Activated T-cell treated with anti-CD3 and anti-CD28 coated beads, Interleukin-2, amount 50 U/mL, for 72 hours (primary cell): Measurements from ENCODE around the gene AGR3. TPM values are rescaled to one million over a fixed set of nuclear protein-coding genes. Genes with fewer than 3 reads are reported as not detected.
"Not testable (repeated sequence)": the region's sequence is repeated elsewhere in the genome, so short reads cannot be mapped to it uniquely, and the experiment has no call there.

ENCODE experiments used
- ATAC-seq, 2 donors: fragments of 150-1000 bp; cut with Tn5 transposase; replicated peaks in 1 of 2; 2 replicates each; pipeline ENCODE4 v1.10.0; 2021; ENCODE audit warnings: moderate library complexity in 2 of 2, mild to moderate bottlenecking in 1 of 2
- DNase-seq, 2 donors: peaks; one replicate each; pipeline ENCODE4 v3.0.0; 2021 to 2022; ENCODE audit warnings: mixed read lengths in 1 of 2
- H3K27ac Mint-ChIP-seq: one replicate; pipeline ENCODE4 v1.8.0; 2022; ENCODE audit warnings: mild to moderate bottlenecking, moderate library complexity, mixed read lengths
- H3K27me3 Mint-ChIP-seq: one replicate; pipeline ENCODE4 v1.8.0; 2022; ENCODE audit warnings: low read depth, mixed read lengths
- H3K36me3 Mint-ChIP-seq, 2 donors: one replicate each; pipeline ENCODE4 v1.8.0; 2022; ENCODE audit warnings: mixed read lengths in 2 of 2, mild to moderate bottlenecking in 1 of 2; ENCODE audit not compliant: insufficient read depth in 2 of 2
- H3K4me1 Mint-ChIP-seq: one replicate; pipeline ENCODE4 v1.8.0; 2022; ENCODE audit warnings: low read depth, mixed read lengths
- H3K4me3 Mint-ChIP-seq, 2 donors: one replicate each; pipeline ENCODE4 v1.8.0; 2022; ENCODE audit warnings: mild to moderate bottlenecking in 2 of 2, mixed read lengths in 2 of 2, moderate library complexity in 2 of 2
- H3K9me3 Mint-ChIP-seq, 2 donors: one replicate each; pipeline ENCODE4 v1.8.0; 2022; ENCODE audit warnings: mixed read lengths in 2 of 2
- total RNA-seq, 2 donors: library from RNA; stranded (reverse); gene quantifications; one replicate each; pipeline ENCODE4 v1.2.3, GENCODE V29; 2022

The AGR3 gene
- total RNA-seq, 2 donors from 2014 or later = not detected

DNA sequence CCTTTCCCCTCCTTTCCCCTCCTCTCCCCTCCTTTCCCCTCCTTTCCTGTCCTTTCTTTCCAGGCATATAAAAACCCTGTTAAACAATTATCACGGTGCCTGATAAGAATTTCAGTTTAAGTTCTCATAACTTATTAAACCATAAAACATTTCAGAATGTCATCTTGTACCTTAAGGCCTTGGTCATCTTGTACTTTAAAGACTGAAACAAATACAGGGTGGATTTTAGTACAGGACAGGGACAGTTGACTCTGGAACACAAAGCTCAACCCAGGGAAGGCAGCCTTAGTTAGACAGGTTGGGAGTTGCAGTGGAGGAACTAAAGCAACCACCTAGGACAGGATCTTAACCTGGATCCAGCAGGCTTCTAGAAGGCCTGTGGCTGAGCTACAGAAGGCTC lies 1.2 kb downstream of the AGR3 start:
- no peaks in the 10 kb centered on the region for H3K36me3 Mint-ChIP-seq
- no peak for ATAC-seq
- no peaks in the 10 kb centered on the region for H3K4me1 Mint-ChIP-seq
- peaks cover under 1% of the 10 kb centered on the region for H3K27me3 Mint-ChIP-seq
- H3K27ac Mint-ChIP-seq = no peak overlapping the region
- DNase-seq = no peak
- no peak overlapping the region for H3K4me3 Mint-ChIP-seq
- H3K9me3 Mint-ChIP-seq = no peaks in the 10 kb centered on the region

DNA sequence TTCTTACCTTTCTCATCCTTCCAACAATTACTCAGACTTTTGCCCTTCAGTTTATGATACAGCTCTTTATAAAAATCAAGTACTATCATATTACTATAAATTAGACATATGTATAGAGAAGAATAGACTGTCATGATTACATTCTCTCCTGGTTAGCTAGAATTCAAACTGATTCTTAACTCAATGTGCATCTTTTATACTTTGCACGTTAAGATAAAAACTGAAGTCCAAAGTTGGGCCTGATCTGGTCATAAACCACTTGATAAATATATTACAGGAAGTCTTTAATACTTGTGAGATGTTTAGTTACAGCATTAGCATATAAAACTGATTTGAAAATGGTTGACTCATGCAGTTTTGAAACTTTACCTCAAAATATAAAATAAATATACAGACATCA lies 2.6 kb downstream of the AGR3 start:
- DNase-seq = no peak
- H3K27ac Mint-ChIP-seq = no peak overlapping the region
- H3K4me3 Mint-ChIP-seq = no peak overlapping the region
- no peak for ATAC-seq
- no peaks in the 10 kb centered on the region for H3K9me3 Mint-ChIP-seq
- H3K27me3 Mint-ChIP-seq = no peaks in the 10 kb centered on the region
- H3K36me3 Mint-ChIP-seq = no peaks in the 10 kb centered on the region
- H3K4me1 Mint-ChIP-seq = no peaks in the 10 kb centered on the region

GRCh38 chr7:16875861-16876260 lies 5.9 kb downstream of the AGR3 start:
- no peak for ATAC-seq
- H3K27me3 Mint-ChIP-seq = no peaks in the 10 kb centered on the region
- H3K27ac Mint-ChIP-seq = no peak overlapping the region
- peaks cover 3 to 9% of the 10 kb centered on the region in 2 donors for H3K9me3 Mint-ChIP-seq
- H3K4me1 Mint-ChIP-seq = no peaks in the 10 kb centered on the region
- no peaks in the 10 kb centered on the region for H3K36me3 Mint-ChIP-seq
- H3K4me3 Mint-ChIP-seq = no peak overlapping the region
- no peak for DNase-seq

GRCh38 chr7:16874066-16874465 lies 7.7 kb downstream of the AGR3 start:
- Mint-ChIP-seq H3K27me3 (no peaks in the 10 kb centered on the region), H3K36me3 (no peaks in the 10 kb centered on the region), H3K9me3 (peaks cover 3 to 9% of the 10 kb centered on the region in 2 donors), H3K4me3 (no peak overlapping the region), H3K27ac (no peak overlapping the region), H3K4me1 (no peaks in the 10 kb centered on the region)
- no peak for DNase-seq
- no peak for ATAC-seq

DNA sequence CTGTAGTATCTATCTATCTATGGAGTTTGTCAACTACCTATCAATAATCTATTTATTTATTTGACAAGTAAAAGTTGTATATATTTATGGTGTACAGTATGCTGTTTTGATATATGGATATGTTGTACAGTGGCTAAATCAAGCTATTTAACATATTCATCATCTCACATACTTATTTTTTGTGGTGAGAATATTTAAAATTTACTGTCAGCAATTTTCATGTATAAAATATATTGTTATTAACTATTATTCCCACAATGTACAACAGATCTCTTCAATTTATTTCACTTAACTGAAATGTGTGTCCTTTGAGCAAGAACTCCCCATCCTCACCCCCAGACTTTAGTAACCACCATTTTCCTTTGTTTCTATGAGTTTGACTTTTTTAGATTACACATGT lies 14.5 kb downstream of the AGR3 start:
- ATAC-seq = no peak
- Mint-ChIP-seq H3K4me3 (no peak overlapping the region), H3K9me3 (peaks cover 2 to 5% of the 10 kb centered on the region in 2 donors)

GRCh38 chr7:16853189-16853588 lies 28.6 kb downstream of the AGR3 start:
- H3K36me3 Mint-ChIP-seq, H3K4me1 Mint-ChIP-seq, H3K4me3 Mint-ChIP-seq, H3K27me3 Mint-ChIP-seq, DNase-seq, H3K27ac Mint-ChIP-seq, H3K9me3 Mint-ChIP-seq, ATAC-seq: not testable (repeated sequence)

More for the DNA sequence above, 14.5 kb downstream of the AGR3 start:
- Mint-ChIP-seq H3K27me3 (peaks cover 6% of the 10 kb centered on the region), H3K4me1 (no peaks in the 10 kb centered on the region), H3K36me3 (no peaks in the 10 kb centered on the region), H3K27ac (no peak overlapping the region)
- DNase-seq = no peak

DNA sequence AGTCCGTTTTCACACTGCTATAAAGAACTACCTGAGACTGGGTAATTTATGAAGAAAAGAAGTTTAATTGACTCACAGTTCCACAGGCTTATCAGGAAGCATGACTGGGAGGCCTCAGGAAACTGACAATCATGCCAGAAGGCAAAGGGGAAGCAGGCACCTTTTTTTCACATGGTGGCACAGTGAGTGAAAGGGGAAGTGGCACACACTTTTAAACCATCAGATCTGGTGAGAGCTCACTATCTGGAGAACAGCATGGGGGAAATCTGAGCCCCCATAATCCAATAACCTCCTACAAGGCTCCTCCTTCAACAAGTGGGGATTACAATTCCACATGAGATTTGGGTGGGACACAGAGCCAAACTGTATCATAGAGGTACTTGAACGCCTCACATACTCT lies 30.0 kb downstream of the AGR3 start:
- H3K27ac Mint-ChIP-seq = no peak overlapping the region
- H3K4me3 Mint-ChIP-seq = no peak overlapping the region
- H3K27me3 Mint-ChIP-seq = peaks cover 10% of the 10 kb centered on the region
- H3K4me1 Mint-ChIP-seq = no peaks in the 10 kb centered on the region
- H3K9me3 Mint-ChIP-seq = no peaks in the 10 kb centered on the region
- ATAC-seq (no peak), DNase-seq (no peak)
- H3K36me3 Mint-ChIP-seq = no peaks in the 10 kb centered on the region

DNA sequence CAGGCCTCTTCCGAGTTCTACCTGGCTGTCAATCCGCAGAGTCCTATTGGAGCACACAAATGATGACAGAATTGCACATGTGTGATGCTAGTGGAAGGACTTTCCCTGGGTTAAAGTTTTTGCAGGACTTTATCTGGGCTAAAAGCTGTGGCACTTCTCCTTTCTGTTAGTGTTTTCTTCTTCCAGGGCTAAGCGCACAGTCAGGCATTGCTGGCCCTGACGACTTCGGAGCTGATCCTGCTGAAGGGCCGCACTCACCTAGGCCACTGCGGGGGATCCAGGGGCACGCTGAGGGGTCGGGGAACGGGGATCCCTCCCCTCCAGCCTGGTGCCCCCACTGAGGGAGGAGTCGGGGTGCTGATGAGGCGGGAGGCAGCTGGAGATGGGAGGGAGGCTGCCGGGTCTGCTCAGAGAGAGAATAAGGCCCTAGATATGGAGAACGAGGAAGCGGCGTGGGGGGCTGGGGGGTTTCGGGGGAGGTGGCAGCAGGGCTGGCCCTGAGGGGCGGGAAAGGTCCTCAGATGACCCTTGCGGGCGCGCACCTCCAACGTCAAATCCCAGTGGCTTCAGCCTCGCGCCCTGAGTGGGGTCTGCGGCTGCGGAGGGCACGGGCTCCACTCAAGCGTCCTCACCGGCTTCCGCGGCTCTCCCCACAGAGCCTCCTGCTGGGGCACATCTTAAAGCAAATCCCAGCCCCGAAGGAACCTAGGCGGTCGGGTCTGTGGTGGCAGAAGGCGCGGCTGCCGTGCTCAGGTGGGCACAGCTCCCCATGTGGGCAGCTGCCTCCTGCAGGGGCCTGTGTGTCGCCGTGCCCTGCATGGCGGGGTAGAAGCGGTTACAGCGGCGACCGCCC lies 30.9 kb downstream of the AGR3 start:
- no peaks in the 10 kb centered on the region for H3K9me3 Mint-ChIP-seq
- no peak overlapping the region for H3K27ac Mint-ChIP-seq
- peak overlapping the region; percentile 29 to 57 for H3K4me3 Mint-ChIP-seq
- no peaks in the 10 kb centered on the region for H3K4me1 Mint-ChIP-seq
- ATAC-seq = peak in 1 of 2 donors; percentile 26
- H3K27me3 Mint-ChIP-seq = peaks cover 10% of the 10 kb centered on the region
- H3K36me3 Mint-ChIP-seq = no peaks in the 10 kb centered on the region
- DNase-seq = no peak

- Mint-ChIP-seq H3K27me3 (peaks cover 10% of the 10 kb centered on the region), H3K4me1 (no peaks in the 10 kb centered on the region), H3K4me3 (no peak overlapping the region), H3K36me3 (no peaks in the 10 kb centered on the region), H3K27ac (no peak overlapping the region), H3K9me3 (no peaks in the 10 kb centered on the region)
- DNase-seq (no peak), ATAC-seq (no peak)
These were observed 32.3 kb downstream of the AGR3 start for GRCh38 chr7:16849296-16850148.

DNA sequence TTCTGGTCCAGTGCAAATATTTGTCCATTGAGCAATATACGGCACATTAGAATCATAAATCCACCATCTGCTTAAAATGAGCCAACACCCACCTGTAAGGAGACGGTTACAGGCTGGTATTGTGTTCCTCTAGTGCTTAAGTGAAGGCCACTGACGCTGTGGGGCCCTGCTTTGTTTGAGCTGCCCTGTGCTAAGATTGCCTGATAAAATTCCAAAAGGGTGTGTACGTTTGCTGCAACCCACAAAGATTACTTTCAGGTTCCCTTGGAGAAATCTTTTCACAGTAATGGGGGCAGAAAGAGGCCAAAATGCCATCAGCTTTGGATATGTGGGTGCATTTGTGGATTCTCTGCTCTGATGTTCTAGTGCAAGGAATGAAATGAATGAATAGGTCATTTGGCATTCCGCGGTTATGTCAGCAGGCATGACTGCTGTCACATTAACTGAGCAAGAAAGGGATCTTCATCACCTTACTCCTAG lies 34.4 kb downstream of the AGR3 start:
- H3K27me3 Mint-ChIP-seq = peaks cover 10% of the 10 kb centered on the region
- no peaks in the 10 kb centered on the region for H3K4me1 Mint-ChIP-seq
- H3K36me3 Mint-ChIP-seq = no peaks in the 10 kb centered on the region
- H3K9me3 Mint-ChIP-seq = peaks cover 0 to 2% of the 10 kb centered on the region in 2 donors
- ATAC-seq (no peak), DNase-seq (no peak)
- H3K4me3 Mint-ChIP-seq = no peak overlapping the region
- H3K27ac Mint-ChIP-seq = no peak overlapping the region

- no peak for ATAC-seq
- Mint-ChIP-seq H3K4me1 (no peaks in the 10 kb centered on the region), H3K27me3 (peaks cover 10% of the 10 kb centered on the region), H3K27ac (no peak overlapping the region), H3K4me3 (no peak overlapping the region), H3K36me3 (no peaks in the 10 kb centered on the region), H3K9me3 (peaks cover 0 to 2% of the 10 kb centered on the region in 2 donors)
- DNase-seq = no peak
These were observed 35.1 kb downstream of the AGR3 start for GRCh38 chr7:16846601-16847165.

DNA sequence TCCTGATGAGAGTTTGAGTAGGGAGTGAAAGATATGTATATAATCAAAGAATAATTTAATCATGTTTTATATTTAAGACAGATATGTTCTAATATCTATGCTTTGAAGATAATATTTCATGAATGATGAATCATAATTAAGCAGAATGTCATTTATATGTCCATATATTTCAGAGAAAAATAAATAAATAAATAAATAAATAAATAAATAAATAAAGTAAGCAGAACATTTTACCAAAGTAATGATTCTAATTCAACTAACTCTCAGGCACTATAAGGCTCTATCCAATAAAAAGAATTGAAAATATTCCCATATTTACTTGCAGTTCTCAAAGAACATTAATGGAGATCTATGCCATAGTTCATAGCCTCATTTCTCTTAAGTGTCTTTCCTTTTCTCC lies 36.0 kb downstream of the AGR3 start:
- Mint-ChIP-seq H3K9me3 (peaks cover 0 to 2% of the 10 kb centered on the region in 2 donors), H3K27me3 (peaks cover 10% of the 10 kb centered on the region)
- ATAC-seq = no peak

GRCh38 chr7:16841681-16842080 lies 40.1 kb downstream of the AGR3 start:
- no peaks in the 10 kb centered on the region for H3K36me3 Mint-ChIP-seq
- no peaks in the 10 kb centered on the region for H3K27me3 Mint-ChIP-seq
- no peaks in the 10 kb centered on the region for H3K4me1 Mint-ChIP-seq
- H3K27ac Mint-ChIP-seq = no peak overlapping the region
- H3K9me3 Mint-ChIP-seq = peaks cover 0 to 2% of the 10 kb centered on the region in 2 donors
- H3K4me3 Mint-ChIP-seq = no peak overlapping the region
- ATAC-seq = no peak
- DNase-seq = no peak

More for the DNA sequence above, 36.0 kb downstream of the AGR3 start:
- Mint-ChIP-seq H3K4me3 (no peak overlapping the region), H3K36me3 (no peaks in the 10 kb centered on the region), H3K4me1 (no peaks in the 10 kb centered on the region), H3K27ac (no peak overlapping the region)
- DNase-seq = no peak
